Measurements from ENCODE around the gene TROAP.
"Not testable (repeated sequence)": the region's sequence is repeated elsewhere in the genome, so short reads cannot be mapped to it uniquely, and the experiment has no call there.

Gene TROAP

DNA sequence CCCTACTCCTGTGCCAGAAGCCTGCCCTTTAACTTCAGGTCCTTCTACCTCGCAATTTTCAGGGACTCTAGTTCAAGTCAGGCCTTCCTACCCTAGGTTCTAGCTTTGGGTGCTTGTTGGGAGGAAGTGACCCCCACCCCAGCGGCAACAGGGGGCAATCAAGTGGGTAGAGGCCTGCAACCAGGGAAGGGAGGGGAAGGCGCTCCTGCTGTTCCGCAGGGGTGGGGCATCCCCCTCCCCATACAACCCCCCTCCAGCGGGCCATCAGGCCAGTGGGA, 28.3 kb upstream of the TROAP start:
- DNase-seq = no peak

DNA sequence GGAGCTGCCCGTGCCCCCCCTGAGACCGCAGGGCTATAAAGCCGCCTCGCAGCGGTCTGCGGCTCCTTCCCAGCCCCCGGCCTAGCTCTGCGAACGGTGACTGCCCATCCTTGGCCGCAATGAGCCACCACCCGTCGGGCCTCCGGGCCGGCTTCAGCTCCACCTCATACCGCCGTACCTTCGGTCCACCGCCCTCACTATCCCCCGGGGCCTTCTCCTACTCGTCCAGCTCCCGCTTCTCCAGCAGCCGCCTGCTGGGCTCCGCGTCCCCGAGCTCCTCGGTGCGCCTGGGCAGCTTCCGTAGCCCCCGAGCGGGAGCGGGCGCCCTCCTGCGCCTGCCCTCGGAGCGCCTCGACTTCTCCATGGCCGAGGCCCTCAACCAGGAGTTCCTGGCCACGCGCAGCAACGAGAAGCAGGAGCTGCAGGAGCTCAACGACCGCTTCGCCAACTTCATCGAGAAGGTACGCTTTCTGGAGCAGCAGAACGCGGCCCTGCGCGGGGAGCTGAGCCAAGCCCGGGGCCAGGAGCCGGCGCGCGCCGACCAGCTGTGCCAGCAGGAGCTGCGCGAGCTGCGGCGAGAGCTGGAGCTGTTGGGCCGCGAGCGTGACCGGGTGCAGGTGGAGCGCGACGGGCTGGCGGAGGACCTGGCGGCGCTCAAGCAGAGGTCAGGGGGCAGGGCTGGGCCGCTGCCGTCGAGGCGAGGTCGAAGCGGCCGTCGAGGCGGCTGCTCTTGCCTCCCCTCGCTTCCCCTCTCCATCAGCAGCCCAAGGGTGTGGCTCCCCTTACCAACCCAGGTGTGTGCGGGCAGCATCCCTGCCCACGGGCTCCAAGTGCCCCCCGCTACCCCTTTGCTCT, 27.7 kb upstream of the TROAP start, which contains the start of gene PRPH:
PRPH (plus strand) TSS at position 66 of the 855 bp plus-strand sequence; CDS start at position 120, 54 bp downstream.
- DNase-seq = no peak

DNA sequence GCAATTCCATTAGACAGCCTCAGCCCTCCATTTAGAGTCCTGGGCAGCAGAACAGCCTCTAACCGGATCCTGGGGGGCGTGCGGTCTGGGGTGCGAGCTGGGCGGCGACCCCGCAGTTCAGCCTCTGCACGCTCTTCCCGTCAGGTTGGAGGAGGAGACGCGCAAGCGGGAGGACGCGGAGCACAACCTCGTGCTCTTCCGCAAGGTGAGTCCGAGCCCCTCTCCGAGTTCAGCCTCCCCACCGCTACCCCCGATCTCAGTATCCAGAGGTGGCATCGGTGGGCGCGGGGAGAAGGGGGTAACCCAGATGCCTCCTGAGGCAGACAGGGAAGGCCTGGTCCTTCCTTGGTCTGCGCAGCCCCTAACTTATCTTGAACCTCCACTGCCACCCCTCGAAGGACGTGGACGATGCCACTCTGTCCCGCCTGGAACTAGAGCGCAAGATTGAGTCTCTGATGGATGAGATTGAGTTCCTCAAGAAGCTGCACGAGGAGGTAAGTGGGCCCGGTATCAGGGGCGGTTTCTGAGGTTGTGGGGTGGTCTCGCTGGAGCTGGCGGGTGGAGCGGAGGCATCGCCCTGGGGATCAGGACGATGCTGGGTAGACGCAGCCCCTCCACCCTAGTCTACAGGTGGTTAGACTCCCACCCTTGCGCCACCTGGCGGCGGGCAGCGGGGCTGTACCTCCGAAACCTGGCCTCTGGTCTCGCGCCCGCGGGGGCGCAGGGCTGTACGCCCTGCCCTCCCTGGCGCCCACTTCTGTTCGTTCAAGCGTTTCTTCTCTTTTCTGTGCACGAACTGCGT, 26.8 kb upstream of the TROAP start:
- peak; percentile 49 for DNase-seq

DNA sequence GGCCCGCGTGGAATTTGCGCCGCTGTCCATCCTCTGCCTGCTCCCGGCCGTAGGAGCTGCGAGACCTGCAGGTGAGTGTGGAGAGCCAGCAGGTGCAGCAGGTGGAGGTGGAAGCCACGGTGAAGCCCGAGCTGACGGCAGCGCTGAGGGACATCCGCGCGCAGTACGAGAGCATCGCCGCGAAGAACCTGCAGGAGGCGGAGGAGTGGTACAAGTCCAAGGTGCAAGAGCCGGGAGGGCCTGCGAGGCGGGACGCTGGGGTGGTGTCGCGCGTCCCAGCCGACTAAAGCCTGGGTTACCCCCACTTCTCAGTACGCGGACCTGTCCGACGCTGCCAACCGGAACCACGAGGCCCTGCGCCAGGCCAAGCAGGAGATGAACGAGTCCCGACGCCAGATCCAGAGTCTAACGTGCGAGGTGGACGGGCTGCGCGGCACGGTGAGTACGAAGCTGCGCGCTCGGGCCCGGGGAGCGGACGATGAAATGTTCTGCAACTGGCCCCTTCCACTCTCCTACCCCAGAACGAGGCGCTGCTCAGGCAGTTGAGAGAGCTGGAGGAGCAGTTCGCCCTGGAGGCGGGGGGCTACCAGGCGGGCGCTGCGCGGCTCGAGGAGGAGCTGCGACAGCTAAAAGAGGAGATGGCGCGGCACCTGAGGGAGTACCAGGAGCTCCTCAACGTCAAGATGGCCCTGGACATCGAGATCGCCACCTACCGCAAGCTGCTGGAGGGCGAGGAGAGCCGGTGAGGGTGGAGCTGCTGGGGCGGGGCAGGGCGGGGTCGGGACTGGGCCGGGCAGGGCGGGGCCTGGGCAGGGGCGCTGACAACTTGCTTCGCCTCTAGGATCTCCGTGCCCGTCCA, 26.0 kb upstream of the TROAP start:
- peak; percentile 21 for DNase-seq

DNA sequence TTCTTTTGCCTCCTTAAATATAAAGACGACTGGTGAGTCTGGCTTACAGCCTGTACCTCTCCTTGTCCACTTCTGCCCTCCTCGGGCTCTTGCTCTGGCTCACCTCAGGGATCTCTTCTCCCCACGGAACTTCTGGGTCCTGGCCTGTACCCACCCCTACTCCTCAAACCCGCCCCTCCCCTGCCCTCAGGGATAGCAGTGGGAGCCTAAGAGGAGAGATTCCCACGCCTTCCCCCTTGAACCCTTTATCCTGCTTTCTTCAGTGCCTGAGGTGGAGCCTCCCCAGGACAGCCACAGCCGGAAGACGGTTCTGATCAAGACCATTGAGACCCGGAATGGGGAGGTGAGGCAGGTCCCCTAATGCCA, 25.4 kb upstream of the TROAP start:
- no peak for DNase-seq

DNA sequence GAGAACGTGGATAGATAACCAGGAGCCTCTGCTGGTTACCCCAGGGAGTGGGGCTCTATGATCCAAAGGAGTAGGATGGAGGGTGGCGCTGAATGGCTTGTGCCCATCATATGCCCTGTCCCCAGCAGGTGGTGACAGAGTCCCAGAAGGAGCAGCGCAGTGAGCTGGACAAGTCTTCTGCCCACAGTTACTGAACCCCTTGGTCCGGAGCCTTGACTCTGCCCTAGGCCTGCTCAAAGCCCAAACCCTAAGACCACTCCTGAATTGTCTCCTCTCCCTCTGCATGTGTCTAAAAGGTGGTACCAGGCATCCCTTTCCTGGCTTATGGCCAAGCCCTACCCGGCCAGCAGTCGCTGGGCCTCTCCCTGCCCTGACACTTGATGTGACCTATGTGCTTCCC, 24.9 kb upstream of the TROAP start:
- no peak for DNase-seq

DNA sequence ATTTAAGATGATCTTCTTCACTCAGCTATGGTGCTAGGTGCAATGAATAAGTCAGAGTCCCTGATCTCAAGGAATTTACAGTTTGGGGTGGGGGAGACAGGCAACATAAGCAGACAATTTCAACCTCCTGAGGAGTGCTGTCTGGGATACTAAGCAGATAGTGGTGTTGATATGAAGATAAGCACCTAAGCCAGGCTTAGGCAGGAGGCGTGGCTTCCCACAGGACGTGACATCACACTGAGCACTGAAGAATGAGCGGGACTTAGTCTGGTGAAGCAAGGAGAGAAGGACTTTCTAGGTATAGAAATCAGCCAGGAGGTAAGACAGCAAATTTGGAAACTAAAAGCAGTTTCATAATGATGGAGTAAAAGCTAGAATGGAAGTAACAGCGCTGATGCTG, 21.3 kb upstream of the TROAP start:
- DNase-seq = no peak

DNA sequence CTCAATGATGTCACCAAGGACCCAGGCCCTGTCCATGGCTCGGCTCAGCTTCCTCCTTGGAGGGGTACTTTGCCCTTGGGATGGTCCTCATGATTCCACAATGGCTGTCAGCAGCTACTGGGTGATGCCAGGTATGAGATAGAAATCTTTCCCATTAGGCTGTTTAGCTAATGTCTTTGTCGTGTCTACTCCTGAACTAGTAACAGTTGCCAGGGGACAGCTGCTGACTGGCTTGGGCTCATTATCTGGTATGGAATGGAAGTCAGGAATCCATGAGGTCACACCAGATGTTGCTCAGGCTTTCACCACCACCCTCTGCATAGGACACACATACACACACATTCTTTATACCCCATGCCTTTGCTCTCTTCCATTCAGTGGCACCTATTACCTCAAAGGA, 18.9 kb upstream of the TROAP start:
- DNase-seq = no peak

DNA sequence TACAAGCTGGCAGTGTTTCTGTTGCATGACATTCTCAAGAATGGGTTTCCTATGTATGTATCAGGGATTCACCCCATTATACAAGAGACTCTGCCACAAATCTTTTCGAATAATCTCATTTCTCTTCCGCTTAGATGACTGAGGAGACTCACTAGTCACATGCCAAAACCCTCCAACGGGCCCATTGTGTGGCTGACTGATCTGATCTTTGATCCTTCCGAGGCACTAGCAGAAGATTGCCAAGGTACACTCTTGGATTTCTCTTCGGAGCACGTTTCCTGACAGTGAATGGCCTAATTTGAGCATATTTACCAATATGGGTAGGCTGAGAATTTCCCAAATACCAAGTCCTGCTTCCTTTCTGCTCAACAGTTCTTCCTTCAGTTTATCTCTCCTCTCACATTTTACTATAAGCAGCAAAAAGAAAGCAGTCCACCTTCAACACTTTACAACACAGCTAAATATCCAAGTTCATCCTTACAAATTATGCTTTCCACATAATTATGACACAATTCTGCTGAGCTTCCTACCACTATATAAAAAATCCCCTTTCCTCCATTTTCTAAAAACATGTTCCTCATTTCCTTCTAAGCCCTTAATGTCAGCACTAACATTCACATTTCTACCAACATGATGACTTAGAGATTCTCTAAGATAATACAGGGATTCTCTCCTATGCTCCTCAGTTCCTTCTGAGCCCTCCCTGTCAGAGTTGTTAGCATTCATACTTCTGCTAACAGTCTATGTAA, 17.1 kb upstream of the TROAP start:
- DNase-seq = no peak

DNA sequence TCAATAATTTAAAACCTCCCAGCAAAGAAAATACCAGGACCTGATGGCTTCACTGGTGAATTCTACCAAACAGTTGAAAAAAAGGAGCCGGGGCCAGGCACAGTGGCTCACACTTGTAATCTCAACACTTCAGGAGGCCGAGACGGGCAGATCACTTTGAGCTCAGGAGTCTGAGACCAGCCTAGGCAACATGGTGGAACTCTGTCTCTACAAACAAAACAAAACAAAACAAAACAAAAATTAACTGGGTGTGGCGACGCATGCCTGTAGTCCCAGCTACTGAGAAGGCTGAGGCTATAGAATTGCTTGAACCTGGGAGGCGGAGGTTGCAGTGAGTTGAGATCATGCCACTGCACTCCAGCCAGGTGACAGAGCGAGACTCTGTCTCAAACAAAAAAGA, 13.7 kb upstream of the TROAP start:
- DNase-seq = no peak

DNA sequence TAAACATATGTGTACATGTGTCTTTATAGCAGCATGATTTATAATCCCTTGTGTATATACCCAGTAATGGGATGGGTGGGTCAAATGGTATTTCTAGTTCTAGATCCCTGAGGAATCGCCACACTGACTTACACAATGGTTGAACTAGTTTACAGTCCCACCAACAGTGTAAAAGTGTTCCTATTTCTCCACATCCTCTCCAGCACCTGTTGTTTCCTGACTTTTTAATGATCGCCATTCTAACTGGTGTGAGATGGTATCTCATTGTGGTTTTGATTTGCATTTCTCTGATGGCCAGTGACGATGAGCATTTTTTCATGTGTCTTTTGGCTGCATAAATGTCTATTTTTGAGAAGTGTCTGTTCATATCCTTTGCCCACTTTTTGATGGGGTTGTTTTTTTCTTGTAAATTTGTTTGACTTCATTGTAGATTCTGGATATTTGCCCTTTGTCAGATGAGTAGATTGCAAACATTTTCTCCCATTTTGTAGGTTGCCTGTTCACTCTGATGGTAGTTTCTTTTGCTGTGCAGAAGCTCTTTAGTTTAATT, 12.5 kb upstream of the TROAP start:
- not testable (repeated sequence) for DNase-seq

DNA sequence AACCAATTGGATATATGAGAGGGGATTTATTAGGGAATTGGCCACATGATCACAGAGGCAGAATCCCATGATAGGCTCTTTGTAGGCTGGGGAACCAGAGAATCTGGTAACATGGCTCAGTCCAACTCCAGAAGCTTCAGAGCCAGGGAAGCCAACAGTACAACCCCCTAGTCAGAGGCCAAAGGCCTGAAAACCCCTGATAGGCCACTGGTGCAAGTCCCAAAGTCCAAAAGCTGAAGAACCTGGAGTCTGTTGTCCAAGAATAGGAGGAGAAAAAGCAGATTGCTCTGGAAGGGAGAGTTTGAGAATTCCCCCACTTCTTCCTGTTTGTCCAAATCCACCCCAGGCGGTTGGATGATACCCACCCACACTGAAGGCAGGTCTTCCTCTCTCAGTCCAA, 8.2 kb upstream of the TROAP start:
- DNase-seq = no peak

DNA sequence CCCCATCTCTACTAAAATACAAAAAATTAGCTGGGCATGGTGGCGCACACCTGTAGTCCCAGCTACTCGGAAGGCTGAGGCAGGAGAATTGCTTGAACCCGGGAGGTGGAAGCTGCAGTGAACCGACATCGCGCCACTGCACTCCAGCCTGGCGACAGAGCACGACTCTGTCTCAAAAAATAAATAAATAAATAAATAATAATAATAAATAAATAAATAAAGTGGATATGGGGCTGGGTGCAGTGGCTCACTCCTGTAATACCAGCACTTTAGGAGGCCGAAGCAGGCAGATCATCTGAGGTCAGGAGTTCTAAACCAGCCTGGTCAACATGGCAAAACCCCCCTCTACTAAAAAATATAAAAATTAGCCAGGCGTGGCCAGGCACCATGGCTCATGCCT, 5.9 kb upstream of the TROAP start:
- DNase-seq = not testable (repeated sequence)

DNA sequence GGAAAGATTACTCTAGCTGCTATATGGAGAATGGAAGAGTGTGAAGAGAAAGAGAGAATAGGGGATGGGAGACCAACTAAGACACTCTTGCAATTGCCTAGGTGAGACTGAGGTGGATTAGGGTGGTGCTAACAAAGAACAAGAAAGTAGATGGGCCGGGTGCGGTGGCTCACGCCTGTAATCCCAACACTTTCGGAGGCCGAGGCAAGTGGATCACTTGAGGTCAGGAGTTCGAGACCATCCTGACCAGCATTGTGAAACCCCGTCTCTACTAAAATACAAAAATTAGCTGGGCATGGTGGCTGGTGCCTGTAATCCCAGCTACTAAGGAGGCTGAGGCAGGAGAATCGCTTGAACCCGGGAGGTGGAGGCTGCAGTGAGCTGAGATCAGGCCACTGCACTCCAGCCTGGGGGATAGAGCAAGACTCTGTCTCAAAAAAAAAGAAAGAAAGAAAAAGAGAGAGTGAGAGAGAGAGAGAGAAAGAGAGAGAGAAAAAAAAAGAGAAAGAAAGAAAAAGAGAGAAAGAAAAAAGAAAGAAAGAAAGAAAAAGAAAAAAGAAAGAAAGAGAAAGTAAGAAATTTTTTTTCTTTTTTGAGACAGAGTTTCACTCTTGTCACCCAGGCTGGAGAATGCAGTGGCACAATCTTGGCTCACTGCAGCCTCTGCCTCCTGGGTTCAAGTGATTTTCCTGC, 2.5 kb upstream of the TROAP start:
- DNase-seq = not testable (repeated sequence)

DNA sequence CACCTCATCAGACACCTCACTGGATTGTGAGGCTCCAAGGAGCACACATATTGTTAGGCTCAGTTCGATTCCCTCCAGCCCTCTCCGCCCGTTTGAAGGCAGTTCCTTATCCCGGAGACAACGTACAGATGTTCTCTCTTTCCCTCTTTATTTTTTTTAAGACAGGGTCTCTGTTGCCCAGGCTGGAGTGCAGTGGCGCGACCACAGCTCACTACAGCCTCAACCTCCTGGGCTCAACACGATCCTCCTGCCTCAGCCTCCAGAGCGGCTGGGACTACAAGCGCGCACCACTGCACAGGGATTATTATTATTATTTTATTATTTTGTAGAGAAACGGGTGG, 718 bp upstream of the TROAP start:
- DNase-seq = no peak

DNA sequence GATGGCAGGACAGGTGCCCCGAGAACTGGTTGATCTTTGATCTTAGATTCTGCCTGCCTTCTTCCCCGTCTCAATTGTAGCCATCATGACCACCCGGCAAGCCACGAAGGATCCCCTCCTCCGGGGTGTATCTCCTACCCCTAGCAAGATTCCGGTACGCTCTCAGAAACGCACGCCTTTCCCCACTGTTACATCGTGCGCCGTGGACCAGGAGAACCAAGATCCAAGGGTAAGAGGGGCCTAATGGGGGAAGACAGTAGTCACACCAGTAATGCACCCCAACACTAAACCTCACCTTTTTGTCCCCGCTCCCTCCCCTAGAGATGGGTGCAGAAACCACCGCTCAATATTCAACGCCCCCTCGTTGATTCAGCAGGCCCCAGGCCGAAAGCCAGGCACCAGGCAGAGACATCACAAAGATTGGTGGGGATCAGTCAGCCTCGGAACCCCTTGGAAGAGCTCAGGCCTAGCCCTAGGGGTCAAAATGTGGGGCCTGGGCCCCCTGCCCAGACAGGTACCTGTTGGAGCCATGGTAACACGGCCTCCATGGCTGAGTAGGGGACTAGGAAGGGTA, 556 bp downstream of the TROAP start:
- DNase-seq = no peak

DNA sequence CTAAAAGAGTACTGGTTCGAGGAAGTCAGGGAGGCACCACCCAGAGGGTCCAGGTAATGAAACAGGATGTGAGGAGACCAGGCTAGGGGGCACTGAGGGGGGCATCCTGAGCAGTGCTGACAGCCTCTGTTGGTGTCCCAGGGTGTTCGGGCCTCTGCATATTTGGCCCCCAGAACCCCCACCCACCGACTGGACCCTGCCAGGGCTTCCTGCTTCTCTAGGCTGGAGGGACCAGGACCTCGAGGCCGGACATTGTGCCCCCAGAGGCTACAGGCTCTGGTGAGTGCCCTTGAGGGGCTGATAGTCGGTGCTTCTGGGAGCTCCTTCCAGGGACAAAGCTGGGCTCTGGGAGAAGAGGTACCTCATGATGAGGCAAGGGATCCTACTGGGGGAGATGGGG, 2.6 kb downstream of the TROAP start:
- DNase-seq = no peak

DNA sequence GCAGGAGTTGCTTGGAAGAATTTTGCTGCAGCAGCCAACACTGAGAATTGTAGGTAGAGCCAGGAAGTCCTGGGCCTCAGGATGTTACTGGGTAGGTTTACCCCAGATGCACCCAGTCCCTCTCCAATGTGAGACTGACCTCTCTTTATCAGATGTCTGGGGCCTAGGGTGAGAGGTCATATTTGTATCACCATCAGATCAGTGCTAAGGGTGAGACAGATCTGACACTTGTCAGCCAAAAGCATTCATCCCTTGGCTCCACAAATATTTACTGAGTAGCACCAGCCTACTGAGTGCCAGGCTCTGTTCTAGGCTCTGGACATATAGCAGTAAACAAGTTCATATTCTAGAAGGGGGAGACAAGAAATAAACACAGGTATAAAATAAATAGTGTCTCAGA, 4.3 kb downstream of the TROAP start:
- no peak for DNase-seq

DNA sequence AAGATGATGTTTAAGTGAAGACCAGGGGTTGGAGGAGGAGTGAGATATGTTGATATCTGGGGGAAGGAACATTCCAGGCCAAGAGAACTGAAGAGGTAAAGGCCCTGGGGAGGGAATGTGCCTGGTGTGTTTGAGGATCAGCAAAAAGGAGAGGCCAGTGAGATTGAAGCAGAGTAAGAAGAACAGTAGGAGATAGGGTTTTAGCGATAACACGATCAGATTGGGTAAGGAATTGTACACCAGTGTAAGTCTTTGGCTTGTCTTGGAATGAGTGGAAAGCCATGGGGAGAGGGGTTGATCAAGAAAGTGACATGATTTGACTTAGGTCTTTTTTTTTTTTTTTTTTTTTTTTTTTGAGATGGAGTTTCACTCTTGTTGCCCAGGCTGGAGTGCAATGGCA, 4.8 kb downstream of the TROAP start:
- no peak for DNase-seq

DNA sequence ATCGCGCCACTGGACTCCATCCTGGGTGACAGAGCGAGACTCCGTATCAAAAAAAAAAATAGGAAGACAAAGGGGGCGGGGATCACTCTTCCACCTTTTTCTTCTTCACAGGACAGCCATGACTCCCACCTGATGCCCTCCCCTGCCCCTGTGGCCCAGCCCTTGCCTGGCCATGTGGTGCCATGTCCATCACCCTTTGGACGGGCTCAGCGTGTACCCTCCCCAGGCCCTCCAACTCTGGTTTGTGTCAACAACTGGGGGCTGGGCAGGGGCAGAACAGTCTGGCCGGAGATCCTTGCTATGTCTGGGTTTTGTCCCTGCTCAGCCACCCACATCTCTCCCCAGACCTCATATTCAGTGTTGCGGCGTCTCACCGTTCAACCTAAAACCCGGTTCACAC, 5.8 kb downstream of the TROAP start:
- DNase-seq = no peak

DNA sequence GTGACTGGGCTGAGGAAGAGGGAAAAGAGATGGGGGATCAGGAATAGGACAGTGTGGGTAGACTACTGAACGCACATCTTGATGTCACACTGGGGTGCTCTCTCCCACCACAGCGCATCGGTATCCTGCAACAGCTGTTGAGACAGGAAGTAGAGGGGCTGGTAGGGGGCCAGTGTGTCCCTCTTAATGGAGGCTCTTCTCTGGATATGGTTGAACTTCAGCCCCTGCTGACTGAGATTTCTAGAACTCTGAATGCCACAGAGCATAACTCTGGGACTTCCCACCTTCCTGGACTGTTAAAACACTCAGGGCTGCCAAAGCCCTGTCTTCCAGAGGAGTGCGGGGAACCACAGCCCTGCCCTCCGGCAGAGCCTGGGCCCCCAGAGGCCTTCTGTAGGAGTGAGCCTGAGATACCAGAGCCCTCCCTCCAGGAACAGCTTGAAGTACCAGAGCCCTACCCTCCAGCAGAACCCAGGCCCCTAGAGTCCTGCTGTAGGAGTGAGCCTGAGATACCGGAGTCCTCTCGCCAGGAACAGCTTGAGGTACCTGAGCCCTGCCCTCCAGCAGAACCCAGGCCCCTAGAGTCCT, 7.1 kb downstream of the TROAP start:
- DNase-seq = no peak
